ENCODE data around the gene MACROD2.

The MACROD2 gene

DNA sequence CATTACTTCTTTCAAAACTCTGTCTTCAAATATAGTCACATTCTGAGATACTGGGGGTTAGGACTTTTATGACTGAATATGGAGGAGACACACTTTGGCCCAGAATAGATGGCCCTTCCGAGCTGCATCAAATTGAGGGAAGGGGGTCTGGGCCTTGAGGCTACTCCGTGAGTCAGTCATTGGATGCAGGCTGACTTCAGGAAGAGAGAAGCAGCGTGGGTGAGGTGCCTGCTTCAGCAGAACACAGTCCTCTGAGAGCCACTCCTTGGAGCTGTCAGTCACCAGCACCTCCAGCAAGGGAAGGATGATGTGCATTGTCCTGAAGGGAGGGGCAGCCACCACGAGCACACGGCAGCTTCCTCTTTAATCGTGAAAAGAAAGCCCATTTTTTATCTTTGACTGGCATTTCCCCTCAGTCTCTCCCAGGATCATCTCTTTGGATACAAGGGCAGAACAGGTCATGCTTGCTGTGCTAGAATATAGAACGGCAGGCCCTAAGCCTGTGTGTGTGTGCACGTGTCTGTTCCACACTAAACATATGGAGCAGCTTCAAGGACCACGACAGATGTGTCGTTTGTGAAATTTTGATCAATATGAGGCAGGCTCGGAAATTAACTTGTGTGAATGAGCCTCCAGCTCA, 1856.4 kb downstream of the MACROD2 start:
- DNase-seq (ENCODE audit: low read depth in 3 of 3, low spot score in 1 of 3), result no peak

DNA sequence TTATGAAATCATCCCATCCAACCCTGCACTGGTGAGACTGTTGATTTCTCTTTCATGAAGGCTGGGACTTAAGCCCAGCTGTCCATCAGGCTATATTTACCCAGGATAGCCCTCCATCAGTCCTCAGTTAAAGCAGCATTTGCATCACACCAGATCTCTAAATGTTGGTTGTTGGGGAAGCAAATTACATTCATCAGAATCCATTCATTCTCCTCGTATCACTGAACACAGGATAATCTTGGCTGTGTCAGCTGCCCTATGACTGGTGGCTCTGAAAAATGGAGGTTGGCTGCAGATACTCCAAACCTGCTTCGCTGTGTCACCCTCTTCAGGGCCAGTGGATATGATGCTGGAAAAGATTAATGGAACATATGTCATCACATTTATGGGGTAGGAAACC, 1859.6 kb downstream of the MACROD2 start:
- DNase-seq (ENCODE audit: low read depth in 3 of 3, low spot score in 1 of 3), result no peak

GRCh38 chr20:15857173-15857784, 1862.0 kb downstream of the MACROD2 start:
- DNase-seq (ENCODE audit: low read depth in 3 of 3, low spot score in 1 of 3), result no peak

DNA sequence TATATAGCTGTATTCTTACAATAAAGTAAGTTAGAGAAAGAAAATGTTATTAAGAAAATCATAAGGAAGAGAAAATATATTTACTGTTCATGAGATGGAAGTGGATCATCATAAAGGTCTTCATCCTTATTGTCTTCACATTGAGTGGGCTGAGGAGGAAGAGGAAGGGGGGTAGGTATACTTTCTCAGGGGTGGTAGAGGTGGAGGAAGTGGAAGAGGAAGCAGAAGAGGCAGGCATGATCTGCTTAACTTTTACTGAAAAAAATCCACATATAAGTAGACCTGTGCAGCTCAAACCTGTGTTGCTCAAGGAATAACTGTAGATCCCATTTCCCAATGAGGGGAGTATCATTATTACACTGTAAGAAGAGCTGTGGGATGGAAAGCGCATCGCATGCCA, 1863.7 kb downstream of the MACROD2 start:
- DNase-seq (ENCODE audit: low read depth in 3 of 3, low spot score in 1 of 3), result no peak

GRCh38 chr20:15860850-15861249, 1865.5 kb downstream of the MACROD2 start:
- DNase-seq (ENCODE audit: low read depth in 3 of 3, low spot score in 1 of 3), result no peak

GRCh38 chr20:15862178-15862577, 1866.9 kb downstream of the MACROD2 start:
- no peak for DNase-seq (ENCODE audit: low read depth in 3 of 3, low spot score in 1 of 3)

- DNase-seq (ENCODE audit: low read depth in 3 of 3, low spot score in 1 of 3), result no peak
Measured at GRCh38 chr20:15863735-15864134, 1868.4 kb downstream of the MACROD2 start.

DNA sequence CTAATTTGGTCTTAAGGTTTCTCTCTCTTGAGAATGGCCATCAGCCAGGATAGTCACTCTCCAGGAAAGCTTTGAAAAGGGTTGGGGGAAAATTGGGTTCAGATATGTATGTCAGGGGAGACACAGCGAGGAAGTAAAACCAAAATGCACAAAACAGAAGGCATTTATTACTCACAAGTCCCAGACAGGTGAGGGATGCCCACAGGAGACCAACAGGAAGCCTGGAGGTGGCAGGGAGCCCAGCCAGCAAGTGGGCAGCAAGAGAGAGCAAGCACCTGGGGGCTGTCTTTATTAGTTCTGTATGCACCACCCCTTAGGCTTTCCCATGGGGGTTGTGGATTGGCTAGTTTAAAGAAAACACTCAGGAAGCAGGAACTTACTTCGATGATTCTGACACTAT, 1870.2 kb downstream of the MACROD2 start:
- DNase-seq (ENCODE audit: low read depth in 3 of 3, low spot score in 1 of 3), result no peak

GRCh38 chr20:15866916-15867730, 1871.8 kb downstream of the MACROD2 start:
- no peak for DNase-seq (ENCODE audit: low read depth in 3 of 3, low spot score in 1 of 3)

DNA sequence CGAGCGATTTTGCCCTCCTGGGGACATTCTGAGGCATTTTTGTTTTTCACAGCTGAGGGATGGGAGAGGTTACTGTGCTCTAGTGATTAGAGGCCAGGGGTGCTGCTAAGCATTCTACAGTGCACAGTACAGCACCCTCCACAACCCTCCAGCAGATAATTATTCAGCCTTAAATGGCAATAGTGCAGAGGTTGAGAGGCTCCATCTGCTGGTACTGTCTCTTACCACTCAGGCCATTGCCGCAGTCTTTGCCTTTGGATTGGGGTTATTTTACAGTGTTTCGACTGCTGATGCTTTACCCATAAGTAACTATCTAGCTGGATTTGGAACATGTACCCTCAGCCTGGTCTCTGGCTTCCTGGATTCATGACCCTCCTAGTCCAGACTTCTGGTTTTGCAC, 1872.6 kb downstream of the MACROD2 start:
- no peak for DNase-seq (ENCODE audit: low read depth in 3 of 3, low spot score in 1 of 3)

- DNase-seq (ENCODE audit: low read depth in 3 of 3, low spot score in 1 of 3), result no peak
Measured at GRCh38 chr20:15875446-15875845, 1880.1 kb downstream of the MACROD2 start.

- no peak for DNase-seq (ENCODE audit: low read depth in 3 of 3, low spot score in 1 of 3)
Measured at GRCh38 chr20:15882553-15882952, 1887.2 kb downstream of the MACROD2 start.

DNA sequence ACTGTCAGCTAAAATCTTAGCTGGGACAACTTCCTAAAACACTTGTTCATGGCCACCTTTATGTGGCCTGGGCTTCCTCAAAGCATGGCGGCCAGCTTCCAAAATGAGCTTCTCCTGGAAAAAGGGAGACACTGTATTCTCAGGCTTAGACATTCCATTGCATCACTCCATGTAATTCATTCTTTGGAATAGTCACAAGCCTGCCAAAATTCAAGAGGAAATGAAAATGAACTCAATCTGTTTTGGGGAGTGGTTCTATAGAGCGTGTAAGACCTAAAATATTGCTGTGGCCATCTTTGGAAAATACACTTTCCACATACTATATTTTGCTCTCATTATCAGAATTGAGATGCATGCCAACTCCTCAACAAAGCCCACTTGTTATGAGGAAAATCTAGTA, 1890.9 kb downstream of the MACROD2 start:
- DNase-seq (ENCODE audit: low read depth in 3 of 3, low spot score in 1 of 3), result no peak

DNA sequence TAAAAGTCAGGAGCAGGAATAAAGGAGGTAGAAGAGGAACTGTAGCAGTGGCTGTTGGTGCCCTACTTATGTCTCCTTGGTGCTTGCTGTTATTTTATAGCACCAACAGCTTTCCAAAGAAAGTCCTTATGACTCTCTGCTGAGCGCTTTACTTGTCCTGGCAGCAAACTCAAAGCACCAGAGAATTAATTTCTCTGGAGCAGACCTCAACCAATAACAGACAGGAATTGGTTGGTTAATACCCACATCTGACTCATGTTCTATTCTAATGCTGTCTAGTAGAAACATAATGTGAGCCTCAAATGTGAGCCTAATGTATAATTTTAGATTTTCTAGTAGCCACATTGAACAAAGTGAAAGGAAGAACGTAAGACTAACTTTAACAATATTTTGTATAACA, 1892.1 kb downstream of the MACROD2 start:
- DNase-seq (ENCODE audit: low read depth in 3 of 3, low spot score in 1 of 3), result no peak

DNA sequence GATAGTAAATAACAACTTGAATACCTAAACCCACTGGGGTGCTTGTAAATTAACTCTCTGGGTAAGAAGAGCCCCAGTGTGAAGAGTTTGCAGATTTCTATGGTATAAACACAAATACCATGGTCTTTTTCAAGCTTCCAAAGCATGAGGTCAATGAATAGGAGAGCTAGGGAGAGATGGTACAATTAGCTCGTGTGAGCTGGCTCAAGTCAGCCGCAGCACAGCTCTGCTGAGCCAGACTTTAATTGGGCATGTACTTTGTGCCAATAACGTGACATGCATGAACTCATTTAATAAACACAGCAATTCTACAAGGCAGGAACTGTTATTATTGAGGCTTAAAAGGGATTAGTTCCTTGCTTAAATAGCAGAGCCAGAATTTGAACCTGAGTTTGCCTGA, 1893.7 kb downstream of the MACROD2 start:
- DNase-seq (ENCODE audit: low read depth in 3 of 3, low spot score in 1 of 3), result no peak

DNA sequence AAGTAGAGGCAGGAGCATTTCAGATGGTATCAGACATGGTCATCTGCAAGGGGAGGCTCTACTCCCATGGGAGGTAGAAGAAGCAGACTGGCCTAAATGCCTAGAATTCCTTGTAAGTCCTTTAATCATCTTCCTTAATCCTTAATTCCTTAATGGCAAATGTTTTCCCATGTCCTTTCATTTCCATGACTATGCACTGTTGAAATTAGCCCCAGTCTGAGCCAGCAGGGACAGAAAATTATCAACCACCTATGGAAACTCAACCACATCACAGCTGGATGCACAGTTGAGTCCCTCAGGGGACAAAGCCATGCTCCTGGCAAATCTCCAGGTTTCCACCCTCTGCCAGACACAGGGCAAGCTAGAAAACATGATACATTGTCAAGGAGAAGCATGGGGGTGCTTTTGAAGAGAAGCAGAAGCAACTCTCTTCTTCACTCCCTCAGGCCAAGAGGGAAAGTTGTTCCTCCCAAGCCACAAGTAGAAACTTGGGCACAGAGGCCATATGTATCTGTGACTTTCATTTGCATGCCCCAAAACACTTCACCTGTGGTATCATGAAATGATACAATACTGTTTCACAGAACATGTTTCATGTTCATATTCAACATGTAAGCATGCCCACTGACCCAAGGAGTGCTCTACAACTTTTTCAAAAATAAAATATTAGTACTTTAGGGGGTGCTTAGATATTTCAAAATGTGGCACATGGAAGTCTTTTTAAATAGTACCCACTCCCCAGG, 1894.4 kb downstream of the MACROD2 start:
- no peak for DNase-seq (ENCODE audit: low read depth in 3 of 3, low spot score in 1 of 3)

GRCh38 chr20:15890407-15890982, 1895.2 kb downstream of the MACROD2 start:
- DNase-seq (ENCODE audit: low read depth in 3 of 3, low spot score in 1 of 3), result no peak

DNA sequence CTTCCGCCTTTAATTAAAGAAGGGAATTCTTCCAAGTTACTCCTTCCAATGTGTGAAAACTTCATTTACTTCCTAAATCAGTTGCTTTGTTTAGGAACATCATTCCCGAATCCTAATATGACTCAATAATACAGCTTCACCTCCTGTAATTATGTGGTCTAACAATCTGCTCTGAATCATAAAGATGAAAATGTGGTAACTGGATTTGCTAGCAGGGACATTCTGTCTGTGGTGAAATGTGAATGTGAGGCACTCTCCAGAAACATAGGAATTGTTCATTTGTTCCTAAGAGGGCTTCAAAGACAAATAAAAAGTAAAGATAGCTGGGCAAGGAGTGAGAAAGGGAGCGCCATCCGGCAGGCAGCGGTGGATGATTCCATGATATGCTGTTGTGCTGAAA, 1899.8 kb downstream of the MACROD2 start:
- no peak for DNase-seq (ENCODE audit: low read depth in 3 of 3, low spot score in 1 of 3)

- no peak for DNase-seq (ENCODE audit: low read depth in 3 of 3, low spot score in 1 of 3)
Measured at GRCh38 chr20:15895560-15896084, 1900.3 kb downstream of the MACROD2 start.

- no peak for DNase-seq (ENCODE audit: low read depth in 3 of 3, low spot score in 1 of 3)
Measured at GRCh38 chr20:15899967-15900366, 1904.7 kb downstream of the MACROD2 start.

- DNase-seq (ENCODE audit: low read depth in 3 of 3, low spot score in 1 of 3), result no peak
Measured at GRCh38 chr20:15900443-15900842, 1905.1 kb downstream of the MACROD2 start.
